Muscle of arm (tissue), 12 donors: ENCODE data around the gene HSF5. TPM values are rescaled to one million over a fixed set of nuclear protein-coding genes. Genes with fewer than 3 reads are reported as not detected.
A peak's percentile ranks its signal among the peaks of the same experiment; 100 is the strongest.
"Not testable (repeated sequence)": the region's sequence is repeated elsewhere in the genome, so short reads cannot be mapped to it uniquely, and the experiment has no call there.

Experiments
- DNase-seq: peaks from one replicate; pipeline ENCODE4 v3.0.0-alpha.2; 2013
- polyA plus RNA-seq, 12 donors: library from polyadenylated mRNA; unstranded; fragments of 120-200 nt; gene quantifications; one replicate each; pipeline ENCODE4 v1.2.1, GENCODE V29; 2013; ENCODE audit not compliant: insufficient read length in 12 of 12

Gene HSF5
- polyA plus RNA-seq, 12 donors = 0.04 to 0.23 (median 0.12) TPM; not detected in 5

- no peak for DNase-seq
These were observed 251 bp upstream of the HSF5 start for GRCh38 chr17:58488428-58488890.

- DNase-seq = no peak
These were observed 3.6 kb downstream of the HSF5 start for GRCh38 chr17:58484600-58484999.

GRCh38 chr17:58481798-58482197 lies 6.4 kb downstream of the HSF5 start:
- not testable (repeated sequence) for DNase-seq

- no peak for DNase-seq
These were observed 8.1 kb downstream of the HSF5 start for GRCh38 chr17:58480090-58480489.

- DNase-seq = no peak
These were observed 11.4 kb downstream of the HSF5 start for GRCh38 chr17:58476812-58477211.

GRCh38 chr17:58475985-58476384 lies 12.2 kb downstream of the HSF5 start:
- no peak for DNase-seq

GRCh38 chr17:58470356-58470755 lies 17.9 kb downstream of the HSF5 start:
- no peak for DNase-seq

- DNase-seq = no peak
These were observed 19.3 kb downstream of the HSF5 start for GRCh38 chr17:58468944-58469343.

- DNase-seq = no peak
These were observed 32.7 kb downstream of the HSF5 start for GRCh38 chr17:58455491-58455890.

GRCh38 chr17:58452738-58453137 lies 35.5 kb downstream of the HSF5 start:
- no peak for DNase-seq

GRCh38 chr17:58447039-58447975 lies 40.9 kb downstream of the HSF5 start:
- peak; percentile 35 for DNase-seq

GRCh38 chr17:58446086-58446485 lies 42.1 kb downstream of the HSF5 start:
- no peak for DNase-seq

GRCh38 chr17:58436805-58437239 lies 51.4 kb downstream of the HSF5 start:
- DNase-seq = no peak

GRCh38 chr17:58436245-58436644 lies 52.0 kb downstream of the HSF5 start:
- no peak for DNase-seq

- DNase-seq = no peak
These were observed 55.2 kb downstream of the HSF5 start for GRCh38 chr17:58432806-58433573.

- no peak for DNase-seq
These were observed 60.4 kb downstream of the HSF5 start for GRCh38 chr17:58427807-58428206.

GRCh38 chr17:58421711-58422110 lies 66.5 kb downstream of the HSF5 start:
- DNase-seq = no peak

GRCh38 chr17:58420827-58421226 lies 67.4 kb downstream of the HSF5 start:
- DNase-seq = no peak

GRCh38 chr17:58417300-58418092 lies 70.7 kb downstream of the HSF5 start, which contains the start of gene RNF43:
Gene RNF43 (minus strand): TSS chr17:58417534. CDS start chr17:58415577, 1,957 bp downstream.
- DNase-seq = peak; percentile 72

- no peak for DNase-seq
These were observed 71.3 kb downstream of the HSF5 start for GRCh38 chr17:58416937-58417299.

GRCh38 chr17:58416396-58416795 lies 71.8 kb downstream of the HSF5 start:
- no peak for DNase-seq
